ENCODE data around the gene RBL1. TPM values are rescaled to one million over a fixed set of nuclear protein-coding genes. Genes with fewer than 3 reads are reported as not detected.

RBL1 gene, protein sequence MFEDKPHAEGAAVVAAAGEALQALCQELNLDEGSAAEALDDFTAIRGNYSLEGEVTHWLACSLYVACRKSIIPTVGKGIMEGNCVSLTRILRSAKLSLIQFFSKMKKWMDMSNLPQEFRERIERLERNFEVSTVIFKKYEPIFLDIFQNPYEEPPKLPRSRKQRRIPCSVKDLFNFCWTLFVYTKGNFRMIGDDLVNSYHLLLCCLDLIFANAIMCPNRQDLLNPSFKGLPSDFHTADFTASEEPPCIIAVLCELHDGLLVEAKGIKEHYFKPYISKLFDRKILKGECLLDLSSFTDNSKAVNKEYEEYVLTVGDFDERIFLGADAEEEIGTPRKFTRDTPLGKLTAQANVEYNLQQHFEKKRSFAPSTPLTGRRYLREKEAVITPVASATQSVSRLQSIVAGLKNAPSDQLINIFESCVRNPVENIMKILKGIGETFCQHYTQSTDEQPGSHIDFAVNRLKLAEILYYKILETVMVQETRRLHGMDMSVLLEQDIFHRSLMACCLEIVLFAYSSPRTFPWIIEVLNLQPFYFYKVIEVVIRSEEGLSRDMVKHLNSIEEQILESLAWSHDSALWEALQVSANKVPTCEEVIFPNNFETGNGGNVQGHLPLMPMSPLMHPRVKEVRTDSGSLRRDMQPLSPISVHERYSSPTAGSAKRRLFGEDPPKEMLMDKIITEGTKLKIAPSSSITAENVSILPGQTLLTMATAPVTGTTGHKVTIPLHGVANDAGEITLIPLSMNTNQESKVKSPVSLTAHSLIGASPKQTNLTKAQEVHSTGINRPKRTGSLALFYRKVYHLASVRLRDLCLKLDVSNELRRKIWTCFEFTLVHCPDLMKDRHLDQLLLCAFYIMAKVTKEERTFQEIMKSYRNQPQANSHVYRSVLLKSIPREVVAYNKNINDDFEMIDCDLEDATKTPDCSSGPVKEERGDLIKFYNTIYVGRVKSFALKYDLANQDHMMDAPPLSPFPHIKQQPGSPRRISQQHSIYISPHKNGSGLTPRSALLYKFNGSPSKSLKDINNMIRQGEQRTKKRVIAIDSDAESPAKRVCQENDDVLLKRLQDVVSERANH
- polyA plus RNA-seq (2011; rRNA removed) (2.2 and 3.8 TPM in 2 replicates), polyA minus RNA-seq (2011; rRNA and poly(A)+ RNA removed) (2.1 and 2.6 TPM in 2 replicates)

DNA sequence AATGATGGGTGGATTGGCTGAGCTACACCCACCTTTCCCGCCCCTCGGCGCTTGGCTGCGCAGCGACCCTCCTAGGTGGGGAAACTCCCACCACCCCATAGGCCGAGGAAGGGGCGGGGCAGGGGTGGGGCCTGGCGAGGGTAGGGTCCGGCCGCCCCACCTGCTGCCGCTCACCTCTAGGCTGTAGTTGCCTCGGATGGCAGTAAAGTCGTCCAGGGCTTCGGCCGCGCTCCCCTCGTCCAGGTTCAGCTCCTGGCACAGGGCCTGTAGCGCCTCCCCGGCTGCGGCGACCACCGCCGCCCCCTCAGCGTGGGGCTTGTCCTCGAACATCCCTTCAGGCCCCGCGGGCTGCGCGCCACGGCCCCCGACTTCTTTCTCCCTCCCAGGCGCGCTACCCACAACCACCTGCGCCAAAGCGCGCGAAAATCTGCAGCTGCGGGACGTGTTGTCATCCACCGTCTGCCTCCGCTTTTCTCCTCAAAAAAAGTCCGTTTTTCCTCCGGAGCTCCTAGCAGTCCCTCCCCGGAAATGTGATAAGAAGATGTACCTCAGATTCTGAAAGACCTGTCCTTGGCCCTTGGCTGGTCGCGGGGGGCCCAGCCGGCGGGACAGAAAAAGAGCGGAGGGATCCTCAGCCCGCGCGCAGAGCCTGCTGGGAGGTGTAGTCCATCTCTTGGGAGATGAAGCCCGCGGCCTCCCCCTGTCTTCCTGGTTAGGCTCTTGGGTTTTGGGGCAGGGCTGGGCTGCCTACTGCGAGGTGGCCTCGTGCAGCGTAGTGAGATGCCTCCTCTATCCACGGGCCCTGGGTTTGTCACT is at the start of gene RBL1:
TSS of gene RBL1 (minus strand) at position 399 of the 816 bp plus-strand sequence. CDS start at position 330, 69 bp downstream.
- Histone ChIP-seq H3K27me3 (ENCODE audit: control insufficient read depth, insufficient read depth, low read length) (no peaks in the 10 kb centered on the region), H3K36me3 (ENCODE audit: control insufficient read depth, insufficient read depth, low read length) (no peaks in the 10 kb centered on the region), H3K4me3 (ENCODE audit: low read depth, low read length) (peak within 1 kb of the TSS; percentile 67)
- POLR2A ChIA-PET = no interaction called here
- CTCF ChIA-PET = interaction anchor here (0.9 to 1.5 kb wide), 3 partner anchors 15 to 95 kb away, joined by 3 read pairs; partner anchors contain the start of genes MROH8 and RPN2
- DNase-seq (ENCODE audit: low read depth) = peak; percentile 20
- TF ChIP-seq, protein P1, sequence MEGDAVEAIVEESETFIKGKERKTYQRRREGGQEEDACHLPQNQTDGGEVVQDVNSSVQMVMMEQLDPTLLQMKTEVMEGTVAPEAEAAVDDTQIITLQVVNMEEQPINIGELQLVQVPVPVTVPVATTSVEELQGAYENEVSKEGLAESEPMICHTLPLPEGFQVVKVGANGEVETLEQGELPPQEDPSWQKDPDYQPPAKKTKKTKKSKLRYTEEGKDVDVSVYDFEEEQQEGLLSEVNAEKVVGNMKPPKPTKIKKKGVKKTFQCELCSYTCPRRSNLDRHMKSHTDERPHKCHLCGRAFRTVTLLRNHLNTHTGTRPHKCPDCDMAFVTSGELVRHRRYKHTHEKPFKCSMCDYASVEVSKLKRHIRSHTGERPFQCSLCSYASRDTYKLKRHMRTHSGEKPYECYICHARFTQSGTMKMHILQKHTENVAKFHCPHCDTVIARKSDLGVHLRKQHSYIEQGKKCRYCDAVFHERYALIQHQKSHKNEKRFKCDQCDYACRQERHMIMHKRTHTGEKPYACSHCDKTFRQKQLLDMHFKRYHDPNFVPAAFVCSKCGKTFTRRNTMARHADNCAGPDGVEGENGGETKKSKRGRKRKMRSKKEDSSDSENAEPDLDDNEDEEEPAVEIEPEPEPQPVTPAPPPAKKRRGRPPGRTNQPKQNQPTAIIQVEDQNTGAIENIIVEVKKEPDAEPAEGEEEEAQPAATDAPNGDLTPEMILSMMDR (IDR thresholded peaks at IDR 0.05; ENCODE audit: insufficient read depth, low read depth, low read length) = peak; percentile 58

DNA sequence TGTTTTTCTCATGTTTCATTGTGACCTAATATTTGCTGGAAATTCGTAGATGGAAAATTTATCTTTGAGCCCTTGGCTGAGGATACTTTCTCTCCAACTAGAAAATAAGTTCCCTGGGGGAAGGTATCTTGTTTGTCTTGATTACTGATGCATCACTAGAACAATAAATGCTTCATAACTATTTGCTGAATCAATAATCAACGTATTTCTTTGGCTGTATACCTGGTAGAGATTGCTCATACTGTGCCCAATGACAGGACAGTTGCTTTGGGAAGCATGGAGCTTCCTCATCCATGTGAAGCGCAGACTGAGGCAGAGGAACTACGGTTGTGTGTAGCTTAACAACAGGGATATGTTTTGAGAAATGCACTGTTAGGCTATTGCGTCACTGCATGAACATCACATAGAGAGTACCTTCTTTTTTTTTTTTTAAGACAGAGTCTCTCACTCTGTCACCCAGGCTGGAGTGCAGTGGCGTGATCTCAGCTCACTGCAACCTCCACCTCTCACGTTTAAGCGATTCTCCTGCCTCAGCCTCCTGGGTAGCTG is 49.1 kb upstream of the RBL1 start:
- Histone ChIP-seq H3K36me3 (ENCODE audit: control insufficient read depth, insufficient read depth, low read length) (no peaks in the 10 kb centered on the region), H3K27me3 (ENCODE audit: control insufficient read depth, insufficient read depth, low read length) (no peaks in the 10 kb centered on the region), H3K4me3 (ENCODE audit: low read depth, low read length) (no peak overlapping the region)
- TF ChIP-seq, protein P1 (IDR thresholded peaks at IDR 0.05; ENCODE audit: insufficient read depth, low read depth, low read length) = no peak
- ChIA-PET CTCF (interaction anchor here (0.9 kb wide), 1 partner anchor 9 kb away, joined by 3 read pairs; no protein-coding TSS in a partner anchor), POLR2A (no interaction called here)
- DNase-seq (ENCODE audit: low read depth) = no peak

DNA sequence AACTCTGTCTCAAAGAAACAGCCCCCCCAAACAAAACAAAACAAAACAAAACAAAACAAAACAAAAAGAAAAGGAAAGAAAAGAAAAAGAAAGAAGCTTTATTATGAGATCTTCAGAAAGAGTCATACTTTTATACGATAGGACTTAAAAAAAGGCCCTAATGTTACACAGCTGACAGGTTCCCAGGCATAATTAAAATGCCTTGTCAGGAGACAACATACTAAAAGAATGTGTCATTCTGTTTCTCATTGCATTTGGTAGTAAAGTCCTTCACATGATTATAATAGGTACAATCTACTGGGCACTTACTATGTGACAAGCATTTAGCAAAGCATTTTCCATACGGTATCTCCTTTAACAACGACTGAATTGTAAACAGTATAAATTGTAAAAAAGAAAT is 46.9 kb upstream of the RBL1 start:
- no peaks in the 10 kb centered on the region for H3K36me3 ChIP-seq (ENCODE audit: control insufficient read depth, insufficient read depth, low read length)
- H3K4me3 ChIP-seq (ENCODE audit: low read depth, low read length) = no peak overlapping the region
- POLR2A ChIA-PET = no interaction called here
- CTCF ChIA-PET = no interaction called here
- TF ChIP-seq, protein P1 (IDR thresholded peaks at IDR 0.05; ENCODE audit: insufficient read depth, low read depth, low read length) = no peak
- no peaks in the 10 kb centered on the region for H3K27me3 ChIP-seq (ENCODE audit: control insufficient read depth, insufficient read depth, low read length)
- peak; percentile 19 for DNase-seq (ENCODE audit: low read depth)

DNA sequence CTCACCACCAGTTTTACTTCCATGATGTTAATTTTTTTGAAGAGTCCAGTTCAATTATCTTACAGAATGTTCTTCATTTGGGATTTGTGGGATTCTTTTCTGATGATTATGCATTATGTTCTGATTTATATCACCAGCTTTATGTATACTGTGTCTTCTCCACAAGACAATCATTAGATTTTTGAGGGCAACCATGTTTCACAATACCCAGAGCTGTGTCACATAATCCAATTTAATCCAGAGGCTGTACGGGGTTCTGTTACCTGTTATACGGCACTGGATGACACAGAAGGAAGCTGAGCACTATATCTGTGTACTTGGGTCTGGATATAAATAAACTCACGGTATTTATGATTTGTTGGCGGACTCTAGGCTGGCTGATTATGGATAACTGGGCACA is 41.8 kb upstream of the RBL1 start:
- no peaks in the 10 kb centered on the region; the same call in 1 of the 2 replicates for H3K27me3 ChIP-seq (ENCODE audit: control insufficient read depth, insufficient read depth, low read length)
- TF ChIP-seq, protein P1 (IDR thresholded peaks at IDR 0.05; ENCODE audit: insufficient read depth, low read depth, low read length) = no peak
- no peak overlapping the region for H3K4me3 ChIP-seq (ENCODE audit: low read depth, low read length)
- POLR2A ChIA-PET = no interaction called here
- no peaks in the 10 kb centered on the region for H3K36me3 ChIP-seq (ENCODE audit: control insufficient read depth, insufficient read depth, low read length)
- DNase-seq (ENCODE audit: low read depth) = no peak
- CTCF ChIA-PET = no interaction called here
